Right forelimb (tissue), 1 donor: Measurements from ENCODE around the gene CCDC126.
"Not testable (repeated sequence)": the region's sequence is repeated elsewhere in the genome, so short reads cannot be mapped to it uniquely, and the experiment has no call there.

Experiments
- DNase-seq: peaks from one replicate; pipeline ENCODE4 v3.0.0-alpha.2; 2018

The CCDC126 gene, protein sequence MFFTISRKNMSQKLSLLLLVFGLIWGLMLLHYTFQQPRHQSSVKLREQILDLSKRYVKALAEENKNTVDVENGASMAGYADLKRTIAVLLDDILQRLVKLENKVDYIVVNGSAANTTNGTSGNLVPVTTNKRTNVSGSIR

DNA sequence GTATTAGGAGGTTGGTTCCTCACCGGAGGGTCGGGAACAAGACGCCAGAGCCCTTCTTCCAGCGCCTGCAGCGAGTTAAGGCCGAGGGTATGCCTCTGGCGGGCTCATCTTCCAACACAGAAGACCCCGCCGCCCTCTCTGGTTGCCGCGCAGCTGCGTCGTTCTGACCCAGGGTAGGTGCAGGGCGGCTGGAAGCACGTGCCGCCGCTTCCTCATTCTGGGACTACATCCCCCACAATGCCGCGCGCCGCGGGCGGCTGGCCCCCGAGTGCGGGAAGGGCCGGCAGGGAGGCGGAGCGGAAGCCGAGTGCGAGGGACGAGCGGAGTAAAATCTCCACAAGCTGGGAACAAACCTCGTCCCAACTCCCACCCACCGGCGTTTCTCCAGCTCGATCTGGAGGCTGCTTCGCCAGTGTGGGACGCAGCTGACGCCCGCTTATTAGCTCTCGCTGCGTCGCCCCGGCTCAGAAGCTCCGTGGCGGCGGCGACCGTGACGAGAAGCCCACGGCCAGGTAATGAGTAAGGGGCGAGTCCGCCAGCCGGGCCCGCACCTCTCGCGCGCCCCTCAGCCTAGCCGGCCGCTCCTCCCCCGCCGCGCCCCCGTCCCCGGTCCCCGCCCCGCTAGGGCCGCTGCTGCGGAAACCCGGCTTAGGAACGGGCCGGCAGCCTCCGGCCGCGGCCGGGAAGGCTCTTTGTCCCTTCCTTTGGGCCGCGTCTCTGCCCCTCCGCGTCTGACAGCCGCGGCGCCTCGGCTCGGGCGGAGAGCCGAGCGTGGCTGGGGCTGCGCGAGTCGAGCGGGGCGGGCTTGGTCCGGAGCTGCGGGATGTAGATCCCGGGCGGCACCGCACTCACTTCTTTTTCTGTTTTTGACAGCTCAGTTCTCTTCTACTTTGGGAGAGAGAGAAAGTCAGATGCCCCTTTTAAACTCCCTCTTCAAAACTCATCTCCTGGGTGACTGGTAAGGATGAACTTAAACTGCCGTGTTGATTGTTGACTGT, at the start of gene CCDC126:
TSS of gene CCDC126 (plus strand) at position 289 of the 998 bp plus-strand sequence. CDS start 13,934 bp downstream, outside the sequence.
- DNase-seq = peak; percentile 96

DNA sequence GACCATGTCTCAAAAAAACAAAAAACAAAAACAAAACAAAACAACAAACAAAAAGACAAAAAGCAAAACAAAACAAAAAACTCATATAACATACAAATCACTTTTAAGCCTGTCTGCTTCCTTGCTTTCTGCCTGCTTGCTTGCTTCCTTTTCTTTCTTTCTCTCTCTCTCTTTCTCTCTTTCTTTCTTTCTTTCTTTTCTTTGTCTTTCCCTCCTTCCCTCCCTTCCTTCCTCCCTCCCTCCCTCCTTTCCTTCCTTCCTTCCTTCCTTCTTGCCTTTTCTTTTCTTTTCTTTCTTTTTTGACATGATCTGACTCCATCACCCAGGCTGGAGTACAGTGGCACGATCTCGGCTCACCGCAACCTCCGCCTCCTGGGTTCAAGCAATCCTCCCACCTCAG, 49.5 kb upstream of the CCDC126 start:
- DNase-seq = no peak

DNA sequence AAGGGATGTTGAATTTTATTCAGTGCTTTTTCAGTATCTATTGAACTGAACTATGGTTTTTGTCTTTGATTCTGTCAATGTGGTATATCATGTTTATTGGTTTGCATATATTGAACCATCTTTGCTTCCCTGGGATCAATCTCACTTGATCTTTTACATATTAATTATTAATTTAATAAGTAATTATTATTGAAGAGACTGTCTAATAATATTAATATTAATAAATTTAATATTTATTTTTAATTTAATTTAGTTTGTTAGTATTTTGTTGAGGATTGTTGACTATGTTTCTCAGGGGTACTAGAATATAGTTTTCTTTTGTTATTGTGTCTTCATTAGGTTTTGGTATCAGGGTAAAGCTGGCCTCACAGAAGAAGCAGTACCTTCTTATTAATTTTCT, 38.9 kb upstream of the CCDC126 start:
- no peak for DNase-seq

DNA sequence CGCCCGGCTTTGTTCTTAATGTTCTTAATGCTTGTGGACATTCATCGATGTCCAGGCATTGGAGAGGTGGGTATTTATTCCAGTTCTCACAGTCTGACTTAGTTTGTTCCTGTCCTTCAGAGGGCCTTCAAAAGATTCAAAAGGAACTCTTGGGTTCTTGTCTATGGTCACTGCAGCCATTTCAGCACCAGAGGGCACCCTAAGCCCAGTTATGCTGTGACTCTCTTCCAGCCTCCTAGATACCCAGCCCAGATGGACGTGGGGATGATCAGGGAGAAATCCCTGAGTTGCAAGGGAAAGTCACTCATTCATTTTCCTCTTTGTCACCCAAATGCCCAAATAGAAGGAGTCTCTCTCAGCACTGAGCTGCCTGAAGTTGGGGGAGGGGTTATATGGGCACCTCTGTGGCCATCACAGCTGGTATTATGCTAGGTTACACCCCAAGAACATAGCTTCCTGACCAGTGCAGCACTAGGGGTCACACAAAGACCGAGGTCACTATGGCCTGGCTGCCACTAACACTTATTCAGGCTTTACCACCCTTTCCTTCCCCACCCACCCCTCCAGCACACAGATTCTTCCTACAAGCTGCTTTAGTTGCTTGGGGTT, 26.5 kb upstream of the CCDC126 start:
- DNase-seq = peak; percentile 86

DNA sequence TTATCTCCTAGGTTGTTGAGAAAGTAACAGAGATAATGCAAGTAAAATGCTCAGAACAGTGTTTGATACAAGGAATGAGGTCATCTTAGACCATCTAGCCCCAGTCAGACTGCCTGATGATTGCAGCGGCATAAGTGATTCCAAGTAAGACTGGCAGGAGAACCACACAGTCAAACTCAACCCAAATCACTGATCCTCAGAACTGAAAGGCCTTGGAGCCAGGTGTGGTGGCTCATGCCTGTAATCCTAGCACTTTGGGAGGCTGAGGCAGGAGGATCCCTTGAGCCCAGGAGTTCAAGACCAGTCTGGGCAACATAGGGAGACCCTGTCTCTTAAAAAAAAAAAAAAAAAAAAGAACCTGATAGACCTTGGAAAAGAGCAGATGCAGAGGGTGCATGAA, 15.2 kb upstream of the CCDC126 start:
- not testable (repeated sequence) for DNase-seq

DNA sequence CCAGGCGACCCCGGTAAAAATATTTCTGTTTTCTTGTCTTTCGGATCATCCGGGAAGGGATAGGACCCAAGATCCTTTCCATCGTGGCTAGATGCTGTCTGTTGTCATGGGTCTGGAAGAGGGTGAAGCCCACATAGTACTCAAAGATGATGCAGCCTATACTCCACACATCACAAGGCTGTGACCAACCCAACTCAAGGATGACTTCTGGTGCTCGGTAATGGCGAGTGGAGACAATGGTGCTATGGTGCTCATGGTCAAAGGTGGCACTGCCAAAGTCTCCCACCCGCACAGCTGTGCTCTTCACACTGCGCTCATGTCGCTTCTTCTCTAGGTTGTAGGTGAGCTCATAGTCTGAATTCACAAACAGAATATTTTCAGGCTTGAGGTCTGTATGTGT, 11.9 kb upstream of the CCDC126 start:
- not testable (repeated sequence) for DNase-seq

DNA sequence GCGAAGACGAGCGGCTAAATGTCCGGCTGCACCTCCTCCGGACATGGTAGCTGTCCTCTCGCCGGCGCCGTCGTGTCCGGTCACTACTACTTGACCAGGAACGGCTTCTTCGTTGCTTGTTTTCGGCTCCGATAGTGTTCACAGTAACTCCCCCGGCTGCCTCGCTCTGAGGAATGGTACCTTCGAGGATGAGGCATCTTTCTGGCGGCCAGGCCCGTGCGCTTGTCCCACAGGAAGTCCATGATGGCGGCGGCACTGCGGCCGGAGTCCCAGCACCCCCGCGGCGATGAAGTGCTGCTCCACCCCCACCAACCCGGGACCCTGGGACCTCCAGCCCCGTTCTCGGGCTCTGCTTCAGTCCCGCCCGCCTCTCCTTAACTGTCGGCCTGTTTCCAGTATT, 11.0 kb upstream of the CCDC126 start:
- no peak for DNase-seq

DNA sequence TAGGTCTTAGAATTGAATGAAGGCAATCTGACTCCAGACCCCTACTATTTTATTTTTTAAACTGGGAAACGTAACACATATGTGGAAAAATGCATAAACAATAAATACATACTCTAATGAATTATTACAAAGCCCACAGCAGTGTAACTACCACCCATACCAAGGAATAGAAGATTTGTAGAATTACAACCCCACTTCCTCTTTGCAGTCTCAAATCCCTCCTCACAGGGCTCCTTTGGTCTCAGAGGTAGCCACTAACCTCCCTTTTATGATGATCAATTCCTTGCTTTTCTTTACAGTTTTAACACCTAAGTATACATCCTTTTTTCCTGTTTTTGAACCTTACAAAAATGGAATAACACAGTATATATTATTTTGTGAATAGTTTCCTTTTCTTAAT, 6.7 kb upstream of the CCDC126 start:
- no peak for DNase-seq

DNA sequence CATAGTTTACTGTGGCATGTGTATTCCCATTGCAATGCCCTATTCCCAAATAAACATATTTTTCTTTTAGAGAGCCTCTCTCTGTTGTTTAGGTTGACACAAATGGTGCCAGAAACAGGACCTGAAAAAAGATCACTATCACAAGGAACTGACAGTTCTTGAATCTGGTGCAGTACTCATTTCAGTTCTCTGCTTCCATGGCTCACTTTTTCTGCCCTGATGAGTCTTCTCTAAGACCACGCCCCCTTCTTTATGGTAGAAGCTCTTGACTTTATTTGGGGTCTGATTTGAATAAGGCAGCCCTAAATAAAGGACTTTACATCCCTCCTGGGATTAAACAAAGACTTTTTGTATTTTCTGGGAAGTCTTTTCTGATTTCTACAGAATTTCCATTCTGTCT, 3.5 kb upstream of the CCDC126 start:
- DNase-seq = no peak

DNA sequence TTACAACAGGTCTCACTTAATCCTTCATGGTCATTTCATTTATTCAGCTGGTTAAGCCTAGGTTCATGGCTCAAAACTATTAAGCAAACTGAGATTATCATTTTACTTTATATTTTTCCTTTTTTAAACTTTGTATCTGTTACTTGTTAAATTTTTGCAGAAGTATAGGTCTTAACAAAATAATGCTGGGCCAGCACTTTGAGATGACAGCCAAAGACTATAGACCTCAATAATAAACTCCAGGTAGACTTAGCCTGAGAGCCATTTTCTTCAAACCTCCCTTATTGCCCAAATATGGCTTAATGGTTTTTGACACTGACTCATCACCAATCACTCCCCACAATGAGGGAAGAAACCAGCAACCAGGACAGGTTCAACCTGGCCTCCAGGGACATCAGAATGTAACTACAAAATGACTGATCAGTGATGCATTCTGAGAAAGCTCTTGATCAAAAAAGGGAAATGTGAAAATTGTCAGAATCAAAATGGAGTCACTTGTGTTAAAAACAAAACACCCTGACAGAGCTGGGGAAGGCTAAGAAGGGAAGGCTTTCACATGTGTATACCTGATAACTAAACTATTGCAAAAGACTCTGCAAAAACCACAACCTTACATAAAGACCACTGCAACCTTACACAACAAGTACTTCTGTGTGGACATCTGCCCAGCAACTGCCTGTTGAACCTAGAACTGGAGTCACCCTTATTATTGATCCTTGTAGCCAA, 2.1 kb upstream of the CCDC126 start:
- DNase-seq = no peak

DNA sequence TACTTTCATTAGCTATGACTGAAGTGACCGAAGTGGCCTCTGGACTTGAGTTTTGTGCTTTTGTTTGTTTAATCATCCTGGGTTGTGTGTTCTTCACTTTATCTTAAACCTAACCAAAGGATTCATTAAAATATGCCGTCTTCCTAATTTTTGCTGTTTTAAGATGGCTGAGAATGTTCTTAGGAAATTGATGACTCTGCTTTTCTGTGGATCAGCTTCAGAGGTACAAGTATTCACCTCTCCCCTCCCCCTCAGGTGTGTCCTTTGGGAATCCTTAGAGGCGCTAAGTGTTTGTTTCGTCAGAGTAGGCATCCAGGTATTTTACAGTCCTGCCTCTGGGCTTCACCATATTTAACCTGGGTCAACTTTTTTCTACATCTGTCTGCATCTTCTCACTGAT, 1.1 kb downstream of the CCDC126 start:
- DNase-seq = no peak

DNA sequence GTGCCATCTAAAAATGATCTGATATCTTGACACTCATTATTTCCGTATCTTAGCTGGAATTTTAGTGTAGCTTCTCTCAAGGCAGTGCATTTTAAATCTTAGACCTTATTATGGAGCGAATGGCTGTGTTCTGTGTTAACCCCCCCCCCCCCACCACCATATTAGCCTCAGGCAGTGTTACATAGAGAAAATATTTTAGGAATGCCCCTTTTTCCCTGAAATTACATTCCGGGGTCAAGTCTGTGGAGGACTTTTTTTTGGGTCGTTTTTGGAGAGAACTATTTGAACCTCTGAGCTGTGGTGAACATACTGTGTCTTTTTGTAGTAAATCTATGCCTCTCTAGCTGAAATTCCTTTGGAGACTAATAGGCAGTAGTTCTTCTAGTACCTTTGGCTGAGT, 3.1 kb downstream of the CCDC126 start:
- DNase-seq = no peak

DNA sequence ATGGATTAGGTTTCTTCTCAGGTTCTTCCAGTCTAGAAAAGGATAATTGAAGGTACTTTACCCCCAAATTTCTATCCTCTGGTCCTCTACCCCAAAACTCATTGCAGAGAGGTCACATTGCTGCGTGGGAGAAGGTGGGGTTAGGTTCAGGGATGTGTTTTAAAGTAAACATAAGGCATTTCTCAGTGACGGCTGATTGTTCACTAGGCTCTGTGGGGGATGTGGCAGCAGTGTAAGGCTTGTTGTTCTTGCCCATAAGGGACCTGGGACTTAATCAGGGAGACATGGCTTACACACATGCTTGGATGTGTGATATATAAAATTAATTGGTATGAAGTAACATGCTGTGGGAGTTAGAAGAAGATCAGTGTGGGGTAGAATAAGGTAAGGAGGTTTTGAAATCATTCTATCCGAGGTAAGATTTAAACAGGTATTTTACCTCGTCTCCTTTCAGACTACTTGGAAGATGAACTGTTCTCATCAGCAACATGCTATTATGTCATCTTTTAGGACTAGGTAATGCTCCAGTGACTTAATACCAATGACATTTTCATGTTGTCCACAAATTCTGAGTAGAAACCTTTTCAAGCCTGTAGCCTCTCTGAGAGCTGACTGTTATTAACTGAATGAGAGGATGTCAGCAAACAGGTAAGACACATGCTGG, 6.6 kb downstream of the CCDC126 start:
- no peak for DNase-seq

DNA sequence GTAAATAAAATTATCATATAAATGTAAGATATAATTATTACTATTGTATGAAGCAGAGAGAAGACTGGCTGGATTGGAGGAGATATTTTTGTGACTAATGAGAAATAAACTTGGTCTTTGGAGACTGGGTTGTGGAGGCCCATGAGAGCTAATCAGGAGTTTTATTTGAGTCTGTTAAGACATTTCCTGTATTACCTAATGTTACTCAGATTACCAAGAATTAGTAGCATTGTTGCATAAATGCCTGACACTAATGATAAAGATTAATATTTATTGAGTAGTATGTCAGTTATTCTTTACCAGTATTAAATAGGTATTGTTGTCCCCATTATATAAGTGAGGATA, 7.1 kb downstream of the CCDC126 start:
- DNase-seq = no peak

DNA sequence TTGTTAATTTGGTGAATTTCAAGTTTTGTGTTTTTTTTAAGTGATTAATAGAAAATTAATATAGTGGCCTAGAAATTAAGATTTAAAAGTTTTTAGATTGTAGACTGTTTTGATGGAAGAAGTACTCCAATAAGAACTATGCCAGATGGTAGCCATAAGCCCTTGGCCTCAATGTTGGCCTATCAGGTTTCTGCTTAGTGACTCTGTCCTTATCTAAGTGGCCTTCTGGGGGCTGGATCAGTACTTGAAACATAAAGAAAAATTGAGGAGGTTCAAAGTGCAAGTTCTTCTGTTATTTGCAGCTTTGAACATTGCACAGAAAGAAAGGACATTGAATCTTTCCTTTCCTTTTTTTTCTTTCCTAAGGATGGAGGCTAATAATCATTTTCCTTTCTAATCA, 9.9 kb downstream of the CCDC126 start:
- no peak for DNase-seq

DNA sequence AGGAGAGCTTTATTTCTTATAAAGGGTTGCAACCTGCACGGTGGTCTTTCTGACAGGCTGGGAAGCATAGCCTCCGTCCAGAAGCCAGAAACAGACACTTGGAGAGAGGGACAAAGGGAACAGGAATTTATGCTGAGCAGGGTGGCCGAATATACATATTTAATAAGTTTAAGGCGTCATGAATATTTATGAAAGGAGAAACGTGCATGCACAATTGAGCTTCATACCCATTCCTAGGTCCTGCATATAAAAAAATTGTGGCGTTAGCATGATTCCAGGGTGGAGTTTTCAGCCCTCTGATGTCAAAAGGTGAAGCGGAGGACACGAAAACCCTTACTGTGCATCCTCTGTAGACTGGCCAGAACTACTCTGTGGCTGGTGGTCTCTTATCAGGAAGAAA, 10.7 kb downstream of the CCDC126 start:
- no peak for DNase-seq

DNA sequence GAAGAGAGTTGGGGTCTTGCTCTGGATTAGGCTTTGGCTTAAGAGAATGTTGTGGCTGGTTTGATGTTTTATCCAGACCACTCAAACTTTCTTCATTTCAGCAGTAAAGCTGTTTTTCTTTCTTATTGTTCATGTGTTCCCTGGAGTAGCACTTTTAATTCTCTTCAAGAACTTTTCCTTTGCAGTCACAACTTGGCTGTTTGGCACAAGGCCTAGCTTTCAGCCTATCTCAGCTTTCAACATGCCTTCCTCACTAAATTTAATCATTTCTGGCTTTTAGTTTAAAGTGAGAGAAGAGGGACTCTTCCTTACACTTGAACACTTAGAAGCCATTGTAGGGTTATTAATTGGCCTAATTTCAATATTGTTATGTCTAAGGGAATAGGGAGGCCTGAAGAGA, 18.1 kb downstream of the CCDC126 start:
- no peak for DNase-seq

DNA sequence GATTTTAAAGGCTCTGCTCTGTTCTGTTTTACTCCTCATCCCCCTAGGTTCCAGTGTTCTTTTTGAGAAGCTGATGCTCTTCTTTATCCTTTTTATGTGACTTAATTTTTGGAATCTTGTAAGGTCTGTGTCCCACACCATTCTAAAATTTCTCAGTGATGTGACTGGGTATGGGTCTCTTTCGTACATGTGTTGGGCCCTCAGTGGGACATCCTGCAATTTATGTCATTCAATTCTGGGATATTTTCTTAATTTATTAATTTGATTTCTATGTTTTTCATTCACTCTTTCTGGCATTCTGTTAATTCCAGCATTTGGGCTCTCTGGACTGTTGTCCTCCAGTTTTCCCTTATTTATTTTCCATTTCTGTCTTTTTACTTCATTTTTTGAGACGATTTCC, 19.4 kb downstream of the CCDC126 start:
- DNase-seq = no peak

DNA sequence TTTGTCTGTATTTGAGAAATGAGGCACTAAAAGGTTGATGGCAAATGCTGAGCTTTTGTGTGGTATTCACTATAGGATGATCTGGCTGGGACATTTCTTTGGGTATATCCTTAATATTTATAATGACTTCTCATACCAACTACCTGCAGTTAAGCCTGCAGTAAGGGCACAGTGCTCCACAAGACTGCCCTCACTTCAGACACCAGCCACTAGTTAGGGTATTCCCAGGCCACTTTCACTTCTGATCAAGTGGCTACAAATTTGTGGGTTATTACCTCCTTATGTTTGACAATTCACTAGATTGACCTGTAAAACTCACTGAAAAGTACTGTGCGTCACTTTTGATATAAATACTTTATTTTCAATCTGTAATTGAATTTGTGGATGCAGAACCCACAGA, 20.3 kb downstream of the CCDC126 start:
- no peak for DNase-seq

DNA sequence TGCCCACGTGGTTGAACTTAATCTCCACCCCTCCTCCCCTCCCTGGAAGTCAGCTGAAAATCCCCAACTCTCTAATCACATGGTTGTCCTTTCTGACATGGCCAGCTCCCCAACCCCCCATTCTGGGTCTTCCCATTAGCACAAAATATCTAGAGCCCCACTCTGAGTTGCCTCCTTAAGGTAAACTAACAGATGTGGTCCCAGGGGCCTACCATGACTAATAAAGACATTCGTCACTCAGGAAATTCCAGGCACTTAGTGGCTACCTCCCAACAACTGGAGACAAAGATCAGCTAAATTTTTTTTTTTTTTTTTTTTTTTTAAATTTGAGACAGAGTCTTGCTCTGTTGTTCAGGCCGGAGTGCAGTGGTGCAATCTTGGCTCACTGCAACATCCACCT, 21.1 kb downstream of the CCDC126 start:
- no peak for DNase-seq

DNA sequence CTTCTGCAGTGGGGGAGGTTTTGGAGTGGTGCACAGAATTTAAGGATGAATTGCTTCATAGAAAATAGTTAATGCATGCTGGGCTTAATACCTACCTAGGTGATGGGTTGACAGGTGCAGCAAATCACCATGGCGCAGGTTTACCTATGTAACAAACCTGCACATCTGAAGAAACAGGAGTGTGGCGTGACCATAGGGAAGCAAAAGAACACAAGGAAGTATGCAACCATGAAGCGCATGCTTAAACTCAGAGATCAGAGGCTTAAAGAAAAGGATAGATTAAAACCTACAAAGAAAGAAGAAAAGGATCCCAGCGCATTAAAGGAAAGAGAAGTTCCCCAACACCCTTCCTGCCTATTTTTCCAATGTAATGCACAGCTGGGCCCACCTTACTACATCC, 22.0 kb downstream of the CCDC126 start:
- DNase-seq = no peak

DNA sequence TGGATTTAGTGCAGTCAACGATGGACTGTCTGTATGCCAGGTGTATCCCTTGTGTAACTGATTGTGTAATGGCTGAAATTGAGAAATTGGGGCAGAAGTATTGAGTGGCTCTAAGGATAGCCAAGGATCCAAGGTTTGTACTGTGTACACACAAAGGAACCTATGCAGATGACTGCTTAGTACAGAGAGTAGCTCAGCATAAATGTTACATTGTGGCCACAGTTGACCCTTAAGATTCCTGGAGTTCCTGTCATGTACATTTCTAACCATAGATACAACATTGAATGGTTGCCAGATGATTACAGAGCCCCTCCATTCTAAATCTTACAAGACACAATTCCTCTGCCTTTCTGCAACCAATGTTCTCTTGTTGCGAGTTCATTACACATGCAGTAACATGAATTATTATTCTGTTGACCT, 25.3 kb downstream of the CCDC126 start:
- DNase-seq = no peak

DNA sequence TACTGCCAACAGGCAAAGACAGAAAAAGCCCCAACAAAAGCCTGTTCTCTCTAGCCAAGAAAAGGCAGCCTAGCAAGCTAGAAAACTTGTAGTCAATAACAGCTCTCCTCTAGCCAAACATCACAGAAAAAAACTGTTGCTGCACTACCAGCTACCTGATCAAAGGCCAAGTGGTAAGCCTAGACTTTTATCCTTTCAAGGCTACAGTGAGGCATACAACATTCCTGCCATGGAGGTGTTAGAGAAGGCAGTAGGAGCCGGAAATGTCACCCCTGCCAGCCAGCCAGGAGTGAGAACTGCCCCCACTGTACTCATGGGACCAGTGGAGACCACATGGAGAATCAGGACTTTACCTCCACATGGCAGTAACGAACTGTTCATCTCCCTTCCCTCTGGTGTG, 31.2 kb downstream of the CCDC126 start:
- DNase-seq = no peak
